Skeletal muscle tissue (tissue), 4 donors: ENCODE results near the gene FBXO27. TPM values are rescaled to one million over a fixed set of nuclear protein-coding genes. Genes with fewer than 3 reads are reported as not detected.

Experiments
- H3K27ac ChIP-seq: one replicate; pipeline ENCODE4 v1.7.0; 2013; ENCODE audit warnings: mild to moderate bottlenecking, low read depth, low read length, inconsistent platforms
- H3K27me3 ChIP-seq, 3 donors: one replicate each; pipeline ENCODE4 v1.7.0; 2013; ENCODE audit warnings: low read length in 3 of 3; ENCODE audit not compliant: control insufficient read depth in 3 of 3, insufficient read depth in 3 of 3
- H3K36me3 ChIP-seq, 3 donors: one replicate each; pipeline ENCODE4 v1.7.0; 2013; ENCODE audit warnings: low read length in 3 of 3; ENCODE audit not compliant: control insufficient read depth in 3 of 3, insufficient read depth in 3 of 3
- H3K4me1 ChIP-seq, 3 donors: one replicate each; pipeline ENCODE4 v1.7.0; 2013; ENCODE audit warnings: low read length in 3 of 3, mild to moderate bottlenecking in 3 of 3; ENCODE audit not compliant: control insufficient read depth in 3 of 3, insufficient read depth in 3 of 3
- H3K4me3 ChIP-seq, 3 donors: one replicate each; pipeline ENCODE4 v1.7.0; 2013; ENCODE audit warnings: low read length in 3 of 3
- H3K9ac ChIP-seq, 3 donors: one replicate each; pipeline ENCODE4 v1.7.0; 2013; ENCODE audit warnings: low read length in 3 of 3, mild to moderate bottlenecking in 3 of 3, moderate library complexity in 2 of 3, low read depth in 1 of 3
- H3K9me3 ChIP-seq, 3 donors: one replicate each; pipeline ENCODE4 v1.7.0; 2013; ENCODE audit warnings: low read length in 3 of 3; ENCODE audit not compliant: control insufficient read depth in 3 of 3
- total RNA-seq: library from RNA; depleted of rRNA; stranded (reverse); fragments of >200 nt; gene quantifications from one replicate; pipeline ENCODE4 v1.2.3, GENCODE V29; 2014
- donor health status: Osteomylitis.

Gene FBXO27
- total RNA-seq, 1 donor from 2014 or later, result 1.0 TPM

DNA sequence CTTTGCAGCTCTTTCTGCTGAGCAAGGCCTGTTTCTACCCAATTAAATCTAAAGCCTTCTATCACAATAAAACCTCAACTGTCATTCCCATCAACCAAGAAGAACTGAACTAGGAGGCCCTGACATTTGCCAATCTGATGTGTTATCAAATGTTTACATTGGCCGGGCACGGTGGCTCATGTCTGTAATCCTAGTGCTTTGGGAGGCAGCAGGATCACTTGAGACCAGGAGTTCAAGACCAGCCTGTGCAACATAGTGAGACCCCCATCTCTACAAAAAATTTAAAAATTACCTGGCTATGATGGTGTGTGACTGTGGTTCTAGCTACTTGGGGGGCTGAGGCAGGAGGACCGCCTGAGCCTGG is 54.0 kb downstream of the FBXO27 start:
- H3K4me3 ChIP-seq, result no peak overlapping the region
- no peak overlapping the region for H3K9ac ChIP-seq
- no peaks in the 10 kb centered on the region for H3K36me3 ChIP-seq
- peaks cover 3 to 7% (median 7%) of the 10 kb centered on the region in 3 donors for H3K9me3 ChIP-seq
- peaks cover 0 to 13% (median 6%) of the 10 kb centered on the region in 3 donors for H3K4me1 ChIP-seq
- no peak overlapping the region for H3K27ac ChIP-seq
- peaks cover 10 to 17% (median 13%) of the 10 kb centered on the region in 3 donors for H3K27me3 ChIP-seq

DNA sequence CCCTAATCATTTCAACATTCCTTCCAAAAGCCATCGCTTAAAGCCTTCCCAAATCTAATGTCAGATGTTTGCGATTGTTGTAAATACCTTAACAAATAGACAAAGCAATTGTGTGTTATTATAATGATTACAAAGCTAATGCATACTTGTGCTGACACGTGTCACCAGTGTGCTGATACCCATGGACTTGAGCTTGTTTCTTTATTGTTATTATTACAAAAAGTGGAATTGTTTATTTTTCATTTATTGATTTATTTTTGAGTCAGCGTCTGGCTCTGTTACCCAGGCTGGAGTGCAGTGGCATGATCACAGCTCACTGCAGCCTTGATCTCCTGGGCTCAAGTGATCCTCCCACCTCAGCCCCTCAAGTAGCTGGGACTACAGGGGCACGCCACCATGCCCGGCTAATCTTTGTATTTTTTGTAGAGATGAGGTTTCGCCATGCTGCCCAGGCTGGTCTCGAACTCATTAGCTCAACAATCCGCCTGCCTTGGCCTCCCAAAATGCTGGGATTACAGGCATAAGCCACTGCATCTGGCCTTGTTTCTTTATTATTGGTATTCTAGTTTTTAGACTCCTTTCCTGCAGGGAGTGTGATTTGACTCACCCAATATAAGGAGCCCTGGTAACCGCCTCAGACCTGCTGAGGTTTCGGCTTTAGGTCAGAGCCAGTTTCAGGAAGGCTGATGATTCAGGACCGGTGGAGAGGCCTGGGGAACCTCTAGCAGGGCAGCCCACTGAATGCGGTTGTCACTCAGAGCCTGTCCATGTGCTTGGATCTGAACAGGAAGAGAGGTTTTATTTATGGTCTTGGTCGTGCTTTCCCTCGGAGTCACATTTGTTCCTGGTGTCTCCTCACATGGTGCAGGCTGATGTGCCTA is 54.7 kb downstream of the FBXO27 start:
- no peaks in the 10 kb centered on the region for H3K36me3 ChIP-seq
- H3K27ac ChIP-seq, result no peak overlapping the region
- H3K27me3 ChIP-seq, result peaks cover 10 to 17% (median 13%) of the 10 kb centered on the region in 3 donors
- H3K9me3 ChIP-seq, result peaks cover 3 to 7% (median 7%) of the 10 kb centered on the region in 3 donors
- no peak overlapping the region for H3K4me3 ChIP-seq
- peaks cover 0 to 13% (median 6%) of the 10 kb centered on the region in 3 donors for H3K4me1 ChIP-seq
- no peak overlapping the region for H3K9ac ChIP-seq

GRCh38 chr19:38975861-38976271 is 56.5 kb downstream of the FBXO27 start:
- Histone ChIP-seq H3K27ac (no peak overlapping the region), H3K9ac (peak overlapping the region; percentile 47 to 62 (median 53)), H3K4me3 (peak overlapping the region in 2 of 3 donors; percentile 59 to 60), H3K4me1 (peaks cover 0 to 13% (median 6%) of the 10 kb centered on the region in 3 donors), H3K27me3 (peaks cover 10 to 17% (median 13%) of the 10 kb centered on the region in 3 donors), H3K9me3 (peaks cover 0 to 3% (median 3%) of the 10 kb centered on the region in 3 donors), H3K36me3 (no peaks in the 10 kb centered on the region)

GRCh38 chr19:38975214-38975860 is 57.0 kb downstream of the FBXO27 start, which contains the start of gene FBXO17:
TSS of gene FBXO17 (minus strand) at chr19:38975742. CDS start at chr19:38950319, 25,423 bp downstream.
- Histone ChIP-seq H3K9ac (peak within 1 kb of the TSS; percentile 53 to 79 (median 73)), H3K4me3 (peak within 1 kb of the TSS; percentile 52 to 67 (median 59)), H3K9me3 (no peaks in the 10 kb centered on the region), H3K36me3 (no peaks in the 10 kb centered on the region), H3K27ac (peak within 1 kb of the TSS; percentile 41), H3K27me3 (peaks cover 10 to 17% (median 13%) of the 10 kb centered on the region in 3 donors), H3K4me1 (peaks cover 0 to 13% (median 6%) of the 10 kb centered on the region in 3 donors)

GRCh38 chr19:38974624-38975213 is 57.6 kb downstream of the FBXO27 start:
- H3K27me3 ChIP-seq, result peaks cover 10 to 17% (median 13%) of the 10 kb centered on the region in 3 donors
- peak overlapping the region; percentile 41 for H3K27ac ChIP-seq
- H3K9me3 ChIP-seq, result no peaks in the 10 kb centered on the region
- H3K4me1 ChIP-seq, result peaks cover 0 to 13% (median 6%) of the 10 kb centered on the region in 3 donors
- H3K4me3 ChIP-seq, result peak overlapping the region; percentile 48 to 67 (median 52)
- H3K9ac ChIP-seq, result peak overlapping the region; percentile 20 to 79 (median 73)
- no peaks in the 10 kb centered on the region for H3K36me3 ChIP-seq

Other genes with a start within 250 kb of the FBXO27 start
- gene LGALS7B, start 243.3 kb downstream of the FBXO27 start, total RNA-seq, result not detected
- gene LGALS4, start 219.6 kb downstream of the FBXO27 start, total RNA-seq, result not detected
- 36.5 TPM for gene ECH1, start 200.8 kb downstream of the FBXO27 start, total RNA-seq
- gene HNRNPL, start 182.6 kb downstream of the FBXO27 start, total RNA-seq, result 195 TPM
- 3.7 TPM for gene RINL, start 154.3 kb downstream of the FBXO27 start, total RNA-seq
- gene SIRT2, start 132.9 kb downstream of the FBXO27 start, total RNA-seq, result 125 TPM
- gene NFKBIB, start 132.6 kb downstream of the FBXO27 start, total RNA-seq, result 4.7 TPM
- gene CCER2, start 120.4 kb downstream of the FBXO27 start, total RNA-seq, result 1.0 TPM
- gene SARS2, start 101.8 kb downstream of the FBXO27 start, total RNA-seq, result 11.5 TPM
- gene MRPS12, start 101.6 kb downstream of the FBXO27 start, total RNA-seq, result 21.9 TPM
- 15.1 TPM for gene FBXO17, start 56.8 kb downstream of the FBXO27 start, total RNA-seq
- not detected for gene ACP7, start 51.8 kb upstream of the FBXO27 start, total RNA-seq
- gene PAK4, start 93.2 kb upstream of the FBXO27 start, total RNA-seq, result 2.1 TPM
- not detected for gene NCCRP1, start 164.4 kb upstream of the FBXO27 start, total RNA-seq
- gene SYCN, start 171.7 kb upstream of the FBXO27 start, total RNA-seq, result not detected
- not detected for gene IFNL3, start 212.5 kb upstream of the FBXO27 start, total RNA-seq
- not detected for gene IFNL4, start 216.3 kb upstream of the FBXO27 start, total RNA-seq
- not detected for gene IFNL2, start 235.8 kb upstream of the FBXO27 start, total RNA-seq